ENCODE measurements around the gene MARCHF10. TPM values are rescaled to one million over a fixed set of nuclear protein-coding genes. Genes with fewer than 3 reads are reported as not detected.

The MARCHF10 gene
- total RNA-seq, 1 experiment from 2014 or later = not detected

DNA sequence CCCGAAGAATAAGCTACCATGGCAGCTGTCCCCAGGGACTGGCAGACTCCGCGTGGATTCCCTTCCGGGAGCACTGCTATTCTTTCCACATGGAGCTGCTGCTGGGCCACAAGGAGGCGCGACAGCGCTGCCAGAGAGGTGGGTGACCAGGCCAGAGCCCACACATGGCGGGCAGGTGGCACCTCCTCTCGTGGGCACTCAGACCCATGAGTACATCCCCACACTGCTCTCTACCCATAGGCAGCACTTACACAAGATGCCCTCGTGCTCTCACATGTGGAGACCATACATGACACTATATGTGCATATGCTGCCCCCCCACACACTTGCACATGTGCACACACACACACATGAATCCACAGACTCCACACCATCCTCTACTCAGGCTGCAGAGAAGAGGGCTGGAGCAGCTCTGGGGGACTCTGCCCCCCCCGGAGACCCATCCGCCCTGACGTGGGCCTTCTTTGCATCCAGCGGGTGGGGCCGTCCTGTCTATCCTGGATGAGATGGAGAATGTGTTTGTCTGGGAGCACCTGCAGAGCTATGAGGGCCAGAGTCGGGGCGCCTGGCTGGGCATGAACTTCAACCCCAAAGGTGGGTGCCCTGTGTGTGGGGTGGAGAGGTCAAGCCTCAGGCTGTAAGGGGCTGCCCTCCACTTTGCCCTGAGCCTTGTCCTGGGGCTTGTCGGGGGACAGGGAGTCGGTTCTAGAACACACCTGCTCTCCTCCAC is 117.8 kb downstream of the MARCHF10 start:
- no peak for DNase-seq
- H3K9me3 ChIP-seq (replicated peaks) = no peaks in the 10 kb centered on the region; the same call in 1 of the 2 replicates
- peaks cover 4% of the 10 kb centered on the region; the same call in 1 of the 2 replicates for H3K4me1 ChIP-seq
- no peaks in the 10 kb centered on the region for H3K27me3 ChIP-seq
- no peak overlapping the region for H3K27ac ChIP-seq
- H3K4me3 ChIP-seq = no peak overlapping the region
- no peaks in the 10 kb centered on the region for H3K36me3 ChIP-seq

DNA sequence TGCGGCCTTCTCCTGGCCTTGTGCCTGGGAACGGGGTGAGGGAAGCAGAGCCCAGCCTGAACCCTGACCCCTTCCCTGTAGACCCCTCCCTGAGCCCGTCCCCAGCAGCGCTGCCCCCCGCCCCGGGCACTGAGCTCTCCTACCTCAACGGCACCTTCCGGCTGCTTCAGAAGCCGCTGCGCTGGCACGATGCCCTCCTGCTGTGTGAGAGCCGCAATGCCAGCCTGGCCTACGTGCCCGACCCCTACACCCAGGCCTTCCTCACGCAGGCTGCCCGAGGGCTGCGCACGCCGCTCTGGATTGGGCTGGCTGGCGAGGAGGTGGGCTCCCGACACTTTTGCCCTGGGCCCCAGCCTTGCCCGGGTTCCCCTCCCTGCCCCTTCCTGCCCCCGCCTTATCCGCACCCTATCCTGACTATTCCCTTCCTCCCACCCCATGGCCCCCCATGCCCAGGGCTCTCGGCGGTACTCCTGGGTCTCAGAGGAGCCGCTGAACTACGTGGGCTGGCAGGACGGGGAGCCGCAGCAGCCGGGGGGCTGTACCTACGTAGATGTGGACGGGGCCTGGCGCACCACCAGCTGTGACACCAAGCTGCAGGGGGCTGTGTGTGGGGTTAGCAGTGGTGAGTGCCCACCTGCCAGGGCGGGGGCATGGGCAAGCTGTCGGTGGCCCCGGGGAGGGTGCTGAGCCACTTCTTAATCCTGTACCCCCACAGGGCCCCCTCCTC is 118.5 kb downstream of the MARCHF10 start:
- H3K27me3 ChIP-seq = no peaks in the 10 kb centered on the region
- DNase-seq = no peak
- H3K9me3 ChIP-seq (replicated peaks) = no peaks in the 10 kb centered on the region; the same call in 1 of the 2 replicates
- H3K36me3 ChIP-seq = no peaks in the 10 kb centered on the region
- no peak overlapping the region for H3K27ac ChIP-seq
- H3K4me3 ChIP-seq = no peak overlapping the region
- H3K4me1 ChIP-seq = peaks cover 4% of the 10 kb centered on the region; the same call in 1 of the 2 replicates

DNA sequence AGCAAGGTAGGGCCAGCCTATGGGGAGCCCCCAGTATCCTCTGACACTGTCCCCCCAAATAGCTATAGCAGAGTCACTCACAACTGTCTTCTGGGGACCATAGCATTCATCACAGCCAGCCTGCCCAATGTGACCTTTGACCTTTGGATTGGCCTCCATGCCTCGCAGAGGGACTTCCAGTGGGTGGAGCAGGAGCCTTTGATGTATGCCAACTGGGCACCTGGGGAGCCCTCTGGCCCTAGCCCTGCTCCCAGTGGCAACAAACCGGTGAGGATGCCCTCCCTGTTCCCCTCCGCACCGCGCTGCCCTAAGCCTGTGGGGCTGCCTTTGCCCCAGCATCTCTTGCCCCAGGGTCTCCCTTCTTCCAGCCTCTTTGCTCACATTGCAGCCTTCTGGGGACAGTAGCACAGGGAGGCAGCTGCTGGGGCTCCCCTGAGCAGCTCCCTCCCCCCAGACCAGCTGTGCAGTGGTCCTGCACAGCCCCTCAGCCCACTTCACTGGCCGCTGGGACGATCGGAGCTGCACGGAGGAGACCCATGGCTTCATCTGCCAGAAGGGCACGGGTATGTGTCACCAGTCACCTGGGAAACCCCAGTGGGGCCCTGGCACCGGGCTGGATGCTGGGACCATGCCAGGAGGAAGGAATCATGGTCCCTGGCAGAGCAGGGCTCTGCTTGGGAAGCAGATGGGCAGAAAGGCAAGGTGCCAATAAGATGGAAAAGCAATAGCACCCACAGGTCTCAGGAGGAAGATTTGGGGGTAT is 119.5 kb downstream of the MARCHF10 start:
- Histone ChIP-seq H3K36me3 (no peaks in the 10 kb centered on the region), H3K27ac (no peak overlapping the region)
- no peak for DNase-seq

DNA sequence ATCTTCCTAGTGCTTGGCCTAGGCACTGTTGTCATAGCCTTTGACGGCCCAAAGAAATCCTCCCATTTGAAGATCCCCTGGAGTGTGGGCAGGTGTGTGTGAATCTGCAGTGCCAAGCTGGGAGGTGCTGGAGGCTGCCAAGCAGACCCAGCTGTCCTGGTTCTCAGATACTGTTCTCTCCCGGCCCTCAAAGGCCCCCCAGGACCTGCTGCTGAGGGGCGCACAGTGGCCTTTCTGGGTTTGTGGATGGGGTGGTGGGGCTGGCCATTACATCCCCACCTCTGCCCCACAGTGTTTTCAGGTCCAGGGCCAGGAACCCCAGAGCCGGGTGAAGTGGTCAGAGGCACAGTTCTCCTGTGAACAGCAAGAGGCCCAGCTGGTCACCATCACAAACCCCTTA is 120.1 kb downstream of the MARCHF10 start:
- no peaks in the 10 kb centered on the region for H3K36me3 ChIP-seq
- no peaks in the 10 kb centered on the region; the same call in 1 of the 2 replicates for H3K27me3 ChIP-seq
- DNase-seq = no peak
- H3K9me3 ChIP-seq (replicated peaks) = no peaks in the 10 kb centered on the region; the same call in 1 of the 2 replicates
- H3K4me1 ChIP-seq = peaks cover 4% of the 10 kb centered on the region; the same call in 1 of the 2 replicates
- H3K4me3 ChIP-seq = no peak overlapping the region
- H3K27ac ChIP-seq = no peak overlapping the region

More for the DNA sequence above, 119.5 kb downstream of the MARCHF10 start:
- Histone ChIP-seq H3K4me3 (no peak overlapping the region), H3K27me3 (no peaks in the 10 kb centered on the region; the same call in 1 of the 2 replicates), H3K9me3 (replicated peaks) (no peaks in the 10 kb centered on the region; the same call in 1 of the 2 replicates), H3K4me1 (peaks cover 4% of the 10 kb centered on the region; the same call in 1 of the 2 replicates)

DNA sequence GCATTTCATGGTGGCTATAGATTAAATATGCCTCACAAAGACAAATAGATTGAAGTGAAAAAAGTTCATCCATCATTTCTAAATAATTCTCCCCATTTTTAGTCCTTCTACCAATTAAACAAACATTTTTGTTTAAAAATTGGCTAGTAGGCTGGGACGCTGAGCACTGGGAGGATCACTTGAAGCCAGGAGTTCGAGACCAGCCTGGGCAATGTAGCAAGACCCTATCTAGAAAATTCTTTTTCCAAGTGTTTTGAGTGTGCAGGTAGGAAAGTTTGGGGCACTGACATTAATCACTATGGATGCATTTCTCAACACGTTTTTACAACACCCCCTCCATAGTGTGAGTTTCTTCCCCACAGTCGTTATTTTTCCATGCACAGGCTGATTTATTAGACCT is 123.9 kb downstream of the MARCHF10 start:
- Histone ChIP-seq H3K4me1 (no peaks in the 10 kb centered on the region), H3K4me3 (no peak overlapping the region), H3K36me3 (no peaks in the 10 kb centered on the region), H3K27me3 (no peaks in the 10 kb centered on the region; the same call in 1 of the 2 replicates), H3K9me3 (replicated peaks) (no peaks in the 10 kb centered on the region; the same call in 1 of the 2 replicates), H3K27ac (no peak overlapping the region)
- no peak for DNase-seq

DNA sequence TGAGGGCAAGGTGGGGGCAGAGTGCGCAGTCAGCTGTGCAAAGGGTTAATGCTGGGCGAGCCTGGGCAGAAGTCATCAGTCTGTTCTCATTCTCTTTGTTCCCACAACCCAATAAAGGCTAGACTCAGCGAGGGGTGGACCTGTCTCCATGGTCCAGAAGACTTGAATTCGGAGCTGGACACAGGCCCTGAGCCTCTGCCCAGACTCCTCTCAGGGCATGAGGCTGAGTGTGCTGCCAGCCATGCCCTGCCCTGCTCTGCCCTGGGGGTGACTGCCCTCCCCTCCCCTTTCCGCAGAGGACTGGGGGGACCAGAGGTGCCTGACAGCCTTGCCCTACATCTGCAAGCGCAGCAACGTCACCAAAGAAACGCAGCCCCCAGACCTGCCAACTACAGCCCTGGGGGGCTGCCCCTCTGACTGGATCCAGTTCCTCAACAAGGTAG is 126.2 kb downstream of the MARCHF10 start:
- no peak overlapping the region for H3K27ac ChIP-seq
- H3K4me3 ChIP-seq = no peak overlapping the region
- DNase-seq = no peak
- no peaks in the 10 kb centered on the region; the same call in 1 of the 2 replicates for H3K27me3 ChIP-seq
- H3K9me3 ChIP-seq (replicated peaks) = no peaks in the 10 kb centered on the region; the same call in 1 of the 2 replicates
- no peaks in the 10 kb centered on the region for H3K4me1 ChIP-seq
- no peaks in the 10 kb centered on the region for H3K36me3 ChIP-seq

DNA sequence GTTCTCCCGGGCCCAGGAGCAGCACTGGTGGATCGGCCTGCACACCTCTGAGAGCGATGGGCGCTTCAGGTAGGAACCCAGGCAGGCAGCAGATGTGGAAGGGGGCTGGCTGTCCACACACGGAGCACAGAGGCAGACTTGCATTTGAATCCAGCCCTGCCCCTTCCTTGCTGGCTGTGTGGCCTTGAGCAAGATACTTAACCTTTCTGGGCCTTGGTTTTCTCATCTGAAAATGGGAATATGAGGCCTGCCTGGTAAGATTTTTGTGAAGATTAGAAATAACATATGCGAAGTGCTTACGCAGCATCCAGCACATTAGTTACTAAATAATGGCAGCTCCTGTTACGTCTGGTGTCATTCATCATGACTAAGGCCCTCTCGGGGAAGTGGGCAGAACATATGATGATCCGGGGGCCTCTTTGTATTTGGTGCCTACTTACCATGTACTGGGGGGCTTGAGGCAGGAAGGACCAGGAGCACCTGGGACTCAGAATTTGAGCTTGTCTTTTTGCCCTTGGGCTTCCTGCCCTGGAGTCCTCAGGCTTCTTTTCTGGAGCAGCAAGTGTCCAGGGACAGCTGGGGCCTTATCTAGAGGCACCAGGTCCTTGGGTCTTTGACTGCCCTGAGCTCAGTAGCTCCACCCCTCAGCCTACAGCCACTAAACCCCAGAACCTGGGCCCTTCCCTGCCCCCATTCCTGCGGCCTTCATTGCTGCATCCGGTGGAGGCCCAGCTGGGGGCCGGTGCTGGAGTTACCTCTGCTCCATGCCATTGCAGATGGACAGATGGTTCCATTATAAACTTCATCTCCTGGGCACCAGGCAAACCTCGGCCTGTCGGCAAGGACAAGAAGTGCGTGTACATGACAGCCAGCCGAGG is 126.8 kb downstream of the MARCHF10 start:
- Histone ChIP-seq H3K27ac (no peak overlapping the region), H3K27me3 (no peaks in the 10 kb centered on the region; the same call in 1 of the 2 replicates), H3K9me3 (replicated peaks) (no peaks in the 10 kb centered on the region; the same call in 1 of the 2 replicates), H3K4me1 (no peaks in the 10 kb centered on the region), H3K36me3 (no peaks in the 10 kb centered on the region), H3K4me3 (no peak overlapping the region)
- DNase-seq = no peak

DNA sequence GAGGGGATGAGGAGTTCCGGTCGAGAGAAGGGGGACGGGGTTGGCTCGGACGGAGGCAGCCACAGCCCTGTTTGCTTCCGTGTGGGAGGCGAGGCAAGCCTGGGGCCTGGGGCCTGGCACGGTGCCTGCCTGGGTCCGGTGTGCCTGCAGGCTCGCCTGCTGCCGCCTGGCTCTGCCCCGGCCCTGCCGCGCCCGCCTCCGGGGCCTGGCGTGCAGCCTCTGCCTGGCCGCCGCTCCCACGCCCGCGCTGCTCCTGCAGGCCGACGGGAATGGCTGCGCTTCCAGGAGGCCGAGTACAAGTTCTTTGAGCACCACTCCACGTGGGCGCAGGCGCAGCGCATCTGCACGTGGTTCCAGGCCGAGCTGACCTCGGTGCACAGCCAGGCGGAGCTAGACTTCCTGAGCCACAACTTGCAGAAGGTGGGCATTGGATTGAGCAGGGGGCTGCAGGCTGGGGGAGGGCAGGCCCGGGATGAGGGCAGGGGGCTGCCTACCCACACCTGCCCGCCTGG is 127.5 kb downstream of the MARCHF10 start:
- Histone ChIP-seq H3K4me1 (no peaks in the 10 kb centered on the region), H3K4me3 (no peak overlapping the region), H3K36me3 (no peaks in the 10 kb centered on the region), H3K27me3 (no peaks in the 10 kb centered on the region; the same call in 1 of the 2 replicates), H3K9me3 (replicated peaks) (no peaks in the 10 kb centered on the region; the same call in 1 of the 2 replicates), H3K27ac (no peak overlapping the region)
- no peak for DNase-seq

DNA sequence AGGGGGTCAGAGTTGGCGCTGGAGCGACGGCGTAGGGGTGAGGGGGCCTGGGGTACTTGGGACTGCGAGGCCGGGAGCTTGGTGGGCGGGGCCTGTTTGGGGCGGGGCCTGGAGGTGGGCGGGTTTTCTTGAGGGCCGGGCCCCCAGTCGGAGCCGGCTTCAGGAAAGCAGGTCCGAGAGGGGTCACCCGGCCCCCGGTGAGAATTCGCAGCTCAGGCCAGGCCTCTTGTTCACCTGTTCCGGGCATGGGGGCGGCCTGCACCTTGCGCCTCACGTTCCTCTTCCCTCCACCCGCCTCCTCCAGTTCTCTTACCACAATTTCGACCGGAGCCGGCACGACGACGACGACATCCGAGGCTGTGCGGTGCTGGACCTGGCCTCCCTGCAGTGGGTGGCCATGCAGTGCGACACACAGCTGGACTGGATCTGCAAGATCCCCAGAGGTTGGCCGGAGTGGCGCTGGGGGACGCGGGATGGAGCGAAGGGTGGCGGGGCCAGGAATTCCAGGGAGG is 128.2 kb downstream of the MARCHF10 start:
- Histone ChIP-seq H3K4me3 (no peak overlapping the region), H3K9me3 (replicated peaks) (no peaks in the 10 kb centered on the region), H3K27ac (no peak overlapping the region), H3K36me3 (no peaks in the 10 kb centered on the region), H3K4me1 (no peaks in the 10 kb centered on the region), H3K27me3 (no peaks in the 10 kb centered on the region; the same call in 1 of the 2 replicates)
- no peak for DNase-seq

DNA sequence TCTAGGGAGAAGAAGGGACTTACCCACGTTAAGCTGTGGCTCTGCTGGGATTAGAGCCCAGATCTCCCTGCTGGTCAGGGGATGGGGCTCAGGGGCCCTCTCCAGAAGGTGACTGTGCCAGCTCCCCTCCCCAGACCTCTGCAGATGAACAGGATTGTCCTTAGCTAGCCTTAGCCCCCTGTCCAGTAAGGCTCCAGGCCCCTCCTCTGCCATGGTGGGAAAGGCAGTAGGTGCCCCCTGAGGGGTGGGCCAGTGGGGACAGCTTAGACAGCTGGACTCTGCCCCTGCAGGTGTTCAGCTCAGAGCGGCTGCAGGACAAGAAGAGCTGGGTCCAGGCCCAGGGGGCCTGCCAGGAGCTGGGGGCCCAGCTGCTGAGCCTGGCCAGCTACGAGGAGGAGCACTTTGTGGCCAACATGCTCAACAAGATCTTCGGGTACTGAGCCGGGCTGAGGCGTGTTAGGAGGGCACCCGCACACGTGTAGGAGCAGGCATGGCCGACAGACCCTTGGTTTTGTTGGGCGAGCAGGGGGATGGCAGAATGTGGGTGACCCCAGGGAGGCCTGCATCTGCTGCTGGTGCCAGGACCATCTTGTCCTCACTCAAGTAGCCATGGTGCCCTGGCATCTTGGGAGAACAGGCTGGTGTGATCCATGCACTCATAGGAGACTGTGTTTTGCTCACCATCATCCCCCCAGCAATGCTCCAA is 129.7 kb downstream of the MARCHF10 start:
- Histone ChIP-seq H3K4me1 (no peaks in the 10 kb centered on the region), H3K9me3 (replicated peaks) (no peaks in the 10 kb centered on the region), H3K4me3 (no peak overlapping the region), H3K36me3 (no peaks in the 10 kb centered on the region), H3K27me3 (no peaks in the 10 kb centered on the region), H3K27ac (no peak overlapping the region)
- no peak for DNase-seq

DNA sequence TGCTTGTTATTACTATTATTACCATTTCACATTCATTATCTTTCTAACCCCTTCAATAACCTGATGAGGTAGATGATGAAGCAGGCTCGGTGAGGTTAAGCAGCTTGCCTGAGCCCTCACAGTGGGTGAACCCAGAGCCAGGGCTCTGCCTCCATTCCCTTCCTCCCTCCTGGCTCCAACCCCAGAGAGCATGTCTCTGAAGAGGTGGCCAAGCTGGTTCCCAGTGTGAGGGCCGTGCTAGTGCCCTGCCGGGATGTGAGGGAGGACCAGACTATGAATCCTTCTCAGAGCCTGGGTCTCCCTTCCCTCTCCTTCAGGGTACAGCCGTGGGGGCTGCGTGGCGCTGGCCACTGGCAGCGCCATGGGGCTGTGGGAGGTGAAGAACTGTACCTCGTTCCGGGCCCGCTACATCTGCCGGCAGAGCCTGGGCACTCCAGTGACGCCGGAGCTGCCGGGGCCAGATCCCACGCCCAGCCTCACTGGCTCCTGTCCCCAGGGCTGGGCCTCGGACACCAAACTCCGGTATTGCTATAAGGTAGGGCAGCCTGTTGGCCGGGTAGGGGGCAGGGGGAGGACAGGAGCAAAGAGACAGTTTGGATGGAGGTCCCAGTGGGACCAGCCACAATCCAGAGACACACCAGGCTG is 131.0 kb downstream of the MARCHF10 start:
- no peaks in the 10 kb centered on the region for H3K9me3 ChIP-seq (replicated peaks)
- peaks cover 2% of the 10 kb centered on the region; the same call in 1 of the 2 replicates for H3K36me3 ChIP-seq
- H3K27ac ChIP-seq = no peak overlapping the region
- H3K4me3 ChIP-seq = no peak overlapping the region
- H3K4me1 ChIP-seq = no peaks in the 10 kb centered on the region
- H3K27me3 ChIP-seq = no peaks in the 10 kb centered on the region
- no peak for DNase-seq

DNA sequence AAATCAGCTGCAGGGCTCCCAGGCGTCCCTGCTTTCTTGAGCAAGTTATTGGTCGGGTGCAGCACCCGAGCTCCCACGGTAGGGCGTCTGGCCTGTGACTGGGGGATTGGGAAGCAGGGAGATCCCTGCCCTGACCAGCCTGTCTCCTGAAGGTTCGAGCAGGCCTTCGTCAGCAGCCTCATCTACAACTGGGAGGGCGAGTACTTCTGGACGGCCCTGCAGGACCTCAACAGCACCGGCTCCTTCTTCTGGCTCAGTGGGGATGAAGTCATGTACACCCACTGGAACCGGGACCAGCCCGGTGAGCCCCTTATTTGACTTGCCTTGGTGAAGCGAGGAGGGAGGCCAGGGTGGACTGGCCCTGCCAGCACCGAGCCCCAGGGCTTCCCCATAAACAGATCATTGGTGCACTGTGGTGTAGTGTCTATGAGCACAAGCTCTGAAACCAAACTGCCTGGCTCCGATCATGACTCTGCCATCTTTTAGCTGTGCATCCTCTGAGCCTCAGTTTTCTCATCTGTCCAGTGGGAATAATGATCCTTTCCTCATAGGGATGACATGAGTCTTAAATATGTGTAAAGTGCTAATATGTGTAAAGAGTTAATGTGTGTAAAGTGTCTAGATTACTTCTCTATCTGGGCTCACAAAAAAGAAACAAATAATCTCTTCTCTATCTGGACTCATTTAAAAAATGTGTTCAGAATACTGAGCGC is 131.7 kb downstream of the MARCHF10 start:
- Histone ChIP-seq H3K27me3 (no peaks in the 10 kb centered on the region), H3K9me3 (replicated peaks) (no peaks in the 10 kb centered on the region), H3K4me1 (no peaks in the 10 kb centered on the region), H3K4me3 (no peak overlapping the region), H3K27ac (no peak overlapping the region), H3K36me3 (peaks cover 2% of the 10 kb centered on the region; the same call in 1 of the 2 replicates)
- no peak for DNase-seq
